GM11168 (cell line): ENCODE results near the gene ARHGAP45.
"Not testable (repeated sequence)": the region's sequence is repeated elsewhere in the genome, so short reads cannot be mapped to it uniquely, and the experiment has no call there.

Source experiments
- in situ Hi-C: fragments of 300-500 bp; cut with MboI; formaldehyde crosslinking; loops from one replicate; pipeline ENCODE4 v1.12.0; 2022; ENCODE audit warnings: low sequenced_read_pairs; ENCODE audit not compliant: unreplicated experiment

The ARHGAP45 gene, protein sequence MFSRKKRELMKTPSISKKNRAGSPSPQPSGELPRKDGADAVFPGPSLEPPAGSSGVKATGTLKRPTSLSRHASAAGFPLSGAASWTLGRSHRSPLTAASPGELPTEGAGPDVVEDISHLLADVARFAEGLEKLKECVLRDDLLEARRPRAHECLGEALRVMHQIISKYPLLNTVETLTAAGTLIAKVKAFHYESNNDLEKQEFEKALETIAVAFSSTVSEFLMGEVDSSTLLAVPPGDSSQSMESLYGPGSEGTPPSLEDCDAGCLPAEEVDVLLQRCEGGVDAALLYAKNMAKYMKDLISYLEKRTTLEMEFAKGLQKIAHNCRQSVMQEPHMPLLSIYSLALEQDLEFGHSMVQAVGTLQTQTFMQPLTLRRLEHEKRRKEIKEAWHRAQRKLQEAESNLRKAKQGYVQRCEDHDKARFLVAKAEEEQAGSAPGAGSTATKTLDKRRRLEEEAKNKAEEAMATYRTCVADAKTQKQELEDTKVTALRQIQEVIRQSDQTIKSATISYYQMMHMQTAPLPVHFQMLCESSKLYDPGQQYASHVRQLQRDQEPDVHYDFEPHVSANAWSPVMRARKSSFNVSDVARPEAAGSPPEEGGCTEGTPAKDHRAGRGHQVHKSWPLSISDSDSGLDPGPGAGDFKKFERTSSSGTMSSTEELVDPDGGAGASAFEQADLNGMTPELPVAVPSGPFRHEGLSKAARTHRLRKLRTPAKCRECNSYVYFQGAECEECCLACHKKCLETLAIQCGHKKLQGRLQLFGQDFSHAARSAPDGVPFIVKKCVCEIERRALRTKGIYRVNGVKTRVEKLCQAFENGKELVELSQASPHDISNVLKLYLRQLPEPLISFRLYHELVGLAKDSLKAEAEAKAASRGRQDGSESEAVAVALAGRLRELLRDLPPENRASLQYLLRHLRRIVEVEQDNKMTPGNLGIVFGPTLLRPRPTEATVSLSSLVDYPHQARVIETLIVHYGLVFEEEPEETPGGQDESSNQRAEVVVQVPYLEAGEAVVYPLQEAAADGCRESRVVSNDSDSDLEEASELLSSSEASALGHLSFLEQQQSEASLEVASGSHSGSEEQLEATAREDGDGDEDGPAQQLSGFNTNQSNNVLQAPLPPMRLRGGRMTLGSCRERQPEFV

DNA sequence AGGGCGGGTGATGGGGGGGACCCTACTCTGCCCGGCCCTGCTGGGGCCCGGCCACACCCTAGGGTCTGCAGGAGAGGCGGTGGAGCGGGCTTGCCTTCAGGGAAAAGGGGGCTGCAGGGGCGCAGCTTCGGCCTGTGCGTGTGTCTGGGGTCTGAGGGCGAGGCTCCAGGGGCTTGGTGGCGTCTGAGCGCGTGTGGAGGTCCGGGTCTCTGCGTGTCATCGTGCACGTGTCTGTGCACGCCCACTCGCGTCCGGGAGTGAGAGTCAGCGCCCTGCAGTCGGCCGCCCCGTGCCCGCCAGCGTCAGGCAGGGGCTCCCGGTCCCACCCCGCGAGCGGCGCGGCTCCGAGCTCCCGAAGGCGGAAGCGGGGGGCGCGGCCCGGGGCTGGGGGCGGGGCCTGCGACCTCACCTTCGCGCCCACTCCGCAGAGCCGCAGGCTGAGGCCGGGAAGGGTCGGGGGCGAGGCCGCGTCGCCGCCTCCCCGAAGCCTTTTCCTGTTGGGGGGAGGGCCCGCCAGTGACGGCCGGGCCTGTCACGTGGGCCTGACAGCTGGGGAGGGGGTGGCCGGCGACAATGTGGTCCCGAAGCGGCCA is at the start of gene ARHGAP45:
ARHGAP45 (plus strand) TSS at position 420 of the 593 bp plus-strand sequence. CDS start 239 bp downstream, outside the sequence.
- in situ Hi-C loops, result no loop called here

DNA sequence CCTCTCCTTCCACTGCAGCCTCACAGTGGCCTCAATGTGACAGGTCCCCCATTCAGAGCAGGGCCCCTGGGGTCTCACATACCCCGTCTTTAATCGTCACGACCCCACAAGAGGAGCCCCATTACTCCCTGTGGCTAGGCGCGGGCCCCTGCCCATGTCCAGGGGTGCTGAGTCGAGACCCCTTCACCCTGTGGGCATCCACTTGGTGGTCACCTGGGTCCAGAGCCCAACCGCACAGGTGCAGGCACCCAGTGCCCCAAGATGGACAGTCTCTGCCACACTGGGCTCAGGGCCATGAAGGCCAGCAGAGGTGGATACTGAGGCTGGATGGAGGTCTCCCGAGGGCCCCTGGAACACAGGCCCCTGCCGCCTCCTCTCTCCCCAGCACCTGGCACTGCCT is 49.1 kb upstream of the ARHGAP45 start:
- in situ Hi-C loops, result no loop called here

GRCh38 chr19:1018393-1018792 is 48.6 kb upstream of the ARHGAP45 start:
- in situ Hi-C loops, result no loop called here

- in situ Hi-C loops, result no loop called here
These were observed 47.9 kb upstream of the ARHGAP45 start for GRCh38 chr19:1018932-1019615.

DNA sequence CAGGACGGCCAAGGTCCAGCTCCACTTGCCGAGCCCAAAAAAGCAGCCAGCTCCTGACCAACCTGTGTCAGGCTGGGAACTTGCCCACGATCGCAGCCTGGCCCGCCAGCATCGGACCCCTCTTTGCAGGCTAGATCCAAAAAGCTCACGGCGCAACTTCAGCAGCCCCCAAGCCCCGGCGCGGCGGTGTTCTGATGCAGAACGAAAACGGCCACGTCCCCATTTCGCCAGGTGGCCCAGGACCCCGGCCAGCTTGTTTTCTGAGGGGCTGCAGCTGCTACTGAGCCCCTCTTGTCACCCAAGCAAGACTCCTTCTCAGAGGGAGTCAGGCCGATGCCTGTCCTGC is 47.4 kb upstream of the ARHGAP45 start:
- in situ Hi-C loops, result no loop called here

DNA sequence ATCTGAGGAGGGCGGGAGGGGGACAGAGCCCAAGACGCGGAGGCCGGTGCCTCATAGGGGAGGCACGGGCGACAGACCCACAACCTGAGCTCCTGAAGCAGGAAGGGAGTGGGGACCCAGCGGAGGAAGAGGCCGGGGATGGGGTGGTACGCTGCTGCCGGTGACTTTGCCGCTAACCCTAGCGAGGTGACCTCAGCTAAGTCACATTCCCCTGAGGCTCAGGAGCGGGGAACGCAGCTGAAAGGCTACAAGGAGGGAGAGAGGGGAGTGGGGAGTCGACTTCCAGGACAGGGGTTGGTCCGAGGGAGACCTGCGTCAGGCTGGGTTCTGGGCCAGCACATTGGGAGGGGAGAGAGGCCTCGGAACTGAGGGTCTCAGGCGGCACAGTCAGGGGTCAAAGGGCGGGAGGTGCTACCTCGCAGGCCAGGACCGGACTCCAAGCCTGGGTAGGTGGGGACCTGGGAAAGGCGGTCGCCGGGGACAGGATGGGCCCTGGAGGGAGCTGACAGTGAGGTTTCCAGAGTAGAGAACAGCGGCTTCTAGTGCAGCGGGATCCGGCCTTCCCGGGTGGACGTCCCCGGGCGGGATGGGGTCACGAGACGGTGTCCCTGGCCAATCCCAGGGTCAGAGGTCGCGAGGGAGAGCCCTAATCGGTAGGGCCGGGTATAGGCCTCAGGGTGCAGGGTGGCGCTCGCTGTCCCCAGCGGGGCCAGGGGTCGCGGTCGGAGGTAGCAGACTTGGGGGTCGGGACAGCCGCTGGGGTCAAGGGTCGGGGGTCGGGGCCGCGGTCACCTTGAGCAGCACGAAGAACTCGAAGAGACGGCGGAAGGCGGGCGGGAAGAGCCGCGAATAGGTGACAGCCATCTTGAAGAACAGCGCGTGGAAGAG is 46.7 kb upstream of the ARHGAP45 start:
- in situ Hi-C loops, result no loop called here

DNA sequence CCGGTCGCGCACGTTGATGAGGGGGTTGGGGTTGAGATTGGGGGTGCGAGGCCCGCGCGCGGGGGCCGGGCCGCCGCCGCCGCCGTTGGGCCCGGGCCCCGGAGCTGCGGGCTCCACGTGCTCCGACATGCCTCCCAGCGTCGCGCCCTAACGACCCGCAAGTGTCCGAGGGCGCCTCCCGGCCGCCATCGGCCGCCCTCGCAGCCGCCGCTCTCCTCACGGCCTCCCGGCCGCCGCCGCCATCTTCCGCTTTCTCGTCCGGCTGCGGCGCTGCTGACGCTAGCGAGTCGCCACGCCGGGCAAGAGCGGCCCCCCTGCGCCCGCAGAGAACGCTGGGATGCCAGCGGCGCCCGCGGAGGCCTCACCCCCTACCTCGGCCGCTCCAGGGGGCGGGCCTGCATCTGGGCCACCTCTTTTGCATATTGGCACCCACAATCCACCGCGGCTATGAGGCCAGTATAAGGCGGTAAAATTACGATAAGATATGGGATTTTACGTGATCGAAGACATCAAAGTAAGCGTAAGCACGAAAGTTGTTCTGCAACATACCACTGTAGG is 46.0 kb upstream of the ARHGAP45 start, which contains the start of gene TMEM259:
TMEM259 (minus strand) TSS at position 256 of the 558 bp plus-strand sequence; CDS start at position 129, 127 bp downstream.
- in situ Hi-C loops, result no loop called here

GRCh38 chr19:1023883-1024188 is 43.1 kb upstream of the ARHGAP45 start:
- in situ Hi-C loops, result not testable (repeated sequence)

- in situ Hi-C loops, result not testable (repeated sequence)
These were observed 41.9 kb upstream of the ARHGAP45 start for GRCh38 chr19:1025080-1025479.

GRCh38 chr19:1025960-1026782 is 40.8 kb upstream of the ARHGAP45 start, which contains the start of gene CNN2:
Gene CNN2, plus strand, starts transcription at chr19:1026608. Its CDS starts 54 bp downstream, at chr19:1026662.
- in situ Hi-C loops, result no loop called here

DNA sequence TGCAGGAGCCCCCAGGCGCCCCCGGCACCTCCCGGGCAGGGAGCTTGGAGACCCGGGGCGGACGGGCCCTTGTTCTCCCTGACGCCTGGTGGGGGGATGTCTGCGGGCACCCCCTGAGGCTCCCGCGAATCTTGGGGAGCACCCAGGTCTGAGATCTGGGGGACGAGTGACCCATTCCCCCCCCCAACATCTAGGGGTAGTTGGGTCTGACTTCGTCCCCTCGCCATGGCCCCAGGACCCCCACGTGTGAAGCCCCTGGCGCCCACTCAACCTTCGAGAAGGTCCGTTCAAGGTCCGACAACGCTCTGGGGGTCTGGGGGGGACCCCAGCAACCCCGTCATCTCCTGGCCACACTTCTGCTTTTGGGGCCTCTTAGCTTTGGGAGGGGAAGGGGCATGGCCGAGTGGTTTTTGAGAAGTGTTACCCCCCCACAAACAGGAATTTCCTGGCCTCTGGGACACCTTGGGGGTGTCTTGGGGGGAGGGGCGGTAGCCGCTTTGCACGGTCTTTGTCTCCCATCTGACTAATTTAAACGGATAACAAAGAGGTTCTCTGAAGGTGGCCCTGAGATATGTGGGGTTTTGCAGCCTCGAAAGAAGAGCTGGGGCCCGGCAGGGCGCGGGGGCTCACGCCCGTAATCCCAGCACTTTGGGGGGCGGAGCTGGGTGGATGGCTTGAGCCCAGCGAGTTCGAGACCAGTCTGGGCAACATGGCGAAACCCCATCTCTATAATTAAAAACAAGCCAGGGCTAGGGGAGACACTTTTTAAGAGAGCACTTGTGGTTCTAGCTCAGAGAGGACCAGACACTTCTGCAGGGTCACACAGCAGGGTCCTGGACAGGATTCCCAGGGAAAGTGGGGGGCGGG is 40.0 kb upstream of the ARHGAP45 start:
- in situ Hi-C loops, result no loop called here

- in situ Hi-C loops, result no loop called here
These were observed 39.3 kb upstream of the ARHGAP45 start for GRCh38 chr19:1027650-1028061.

DNA sequence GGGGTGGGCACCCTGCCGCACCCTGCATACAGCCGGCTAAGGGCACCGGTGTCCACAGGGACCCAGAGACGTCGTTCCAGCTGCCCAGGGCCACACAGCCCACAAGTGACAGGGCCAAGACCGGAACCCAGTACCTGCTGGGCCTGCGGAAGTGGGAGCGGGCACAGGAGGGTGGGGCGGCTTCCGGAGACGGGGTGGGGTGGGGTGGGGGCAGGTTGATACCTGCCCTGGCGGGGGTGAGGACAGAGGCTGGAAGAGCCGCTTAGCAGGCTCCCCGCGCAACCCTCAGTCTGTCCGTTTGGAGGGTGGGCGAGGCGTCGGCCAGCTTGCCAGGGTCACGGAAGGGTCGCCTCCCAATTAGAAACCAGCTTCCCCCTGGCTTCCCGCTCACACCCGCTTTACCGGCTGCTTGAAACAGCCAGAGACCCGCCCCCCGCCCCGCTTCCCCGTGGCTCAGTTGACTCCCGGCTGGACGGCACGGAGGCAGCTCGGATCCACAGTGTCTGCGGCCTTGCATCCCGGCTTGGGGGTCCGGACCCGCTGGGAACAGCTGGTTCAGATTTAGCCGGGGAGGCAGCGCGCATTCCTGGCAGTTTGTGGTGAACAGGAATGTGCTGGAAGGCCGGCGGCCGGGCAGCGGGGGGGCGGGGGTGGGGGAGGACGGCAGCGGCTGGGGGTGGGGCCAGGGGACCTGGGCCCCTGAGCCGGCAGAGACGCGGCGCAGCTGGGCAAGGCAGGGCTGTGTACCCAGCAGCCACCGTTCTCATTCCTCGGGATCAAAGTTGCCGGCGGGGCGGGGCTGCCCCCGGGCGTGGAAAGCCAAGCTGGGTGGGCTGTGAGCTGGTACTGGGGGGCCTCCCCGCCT is 38.7 kb upstream of the ARHGAP45 start:
- in situ Hi-C loops, result no loop called here

DNA sequence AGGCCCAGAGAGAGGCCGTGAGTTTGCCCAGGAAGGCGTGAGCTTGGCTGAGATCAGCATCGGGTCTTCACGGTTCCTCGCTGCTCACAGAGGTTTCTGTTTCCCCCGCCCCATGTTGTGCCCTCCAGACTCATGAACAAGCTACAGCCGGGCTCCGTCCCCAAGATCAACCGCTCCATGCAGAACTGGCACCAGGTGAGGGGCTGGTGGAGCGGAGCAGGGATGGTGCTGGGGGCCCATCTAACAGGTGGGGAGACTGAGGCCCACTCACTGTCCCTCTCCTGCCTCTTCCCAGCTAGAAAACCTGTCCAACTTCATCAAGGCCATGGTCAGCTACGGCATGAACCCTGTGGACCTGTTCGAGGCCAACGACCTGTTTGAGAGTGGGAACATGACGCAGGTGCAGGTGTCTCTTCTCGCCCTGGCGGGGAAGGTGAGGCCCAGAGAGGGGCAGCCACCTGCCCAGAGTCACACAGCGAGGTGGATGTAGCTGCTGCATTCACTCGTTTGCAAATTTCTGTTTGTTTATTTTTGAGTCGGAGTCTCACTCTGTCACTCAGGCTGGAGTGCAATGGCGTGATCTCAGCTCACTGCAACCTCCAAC is 34.6 kb upstream of the ARHGAP45 start:
- in situ Hi-C loops, result no loop called here

- in situ Hi-C loops, result no loop called here
These were observed 30.9 kb upstream of the ARHGAP45 start for GRCh38 chr19:1035998-1036621.
